GM19328 (cell line): ENCODE measurements around the gene RARRES1.

Experiments used
- ATAC-seq: cut with Tn5 transposase; IDR thresholded peaks from one replicate; pipeline ENCODE4 v1.9.1; 2021; ENCODE audit warnings: mild to moderate bottlenecking, moderate library complexity; ENCODE audit not compliant: unreplicated experiment

RARRES1 gene

DNA sequence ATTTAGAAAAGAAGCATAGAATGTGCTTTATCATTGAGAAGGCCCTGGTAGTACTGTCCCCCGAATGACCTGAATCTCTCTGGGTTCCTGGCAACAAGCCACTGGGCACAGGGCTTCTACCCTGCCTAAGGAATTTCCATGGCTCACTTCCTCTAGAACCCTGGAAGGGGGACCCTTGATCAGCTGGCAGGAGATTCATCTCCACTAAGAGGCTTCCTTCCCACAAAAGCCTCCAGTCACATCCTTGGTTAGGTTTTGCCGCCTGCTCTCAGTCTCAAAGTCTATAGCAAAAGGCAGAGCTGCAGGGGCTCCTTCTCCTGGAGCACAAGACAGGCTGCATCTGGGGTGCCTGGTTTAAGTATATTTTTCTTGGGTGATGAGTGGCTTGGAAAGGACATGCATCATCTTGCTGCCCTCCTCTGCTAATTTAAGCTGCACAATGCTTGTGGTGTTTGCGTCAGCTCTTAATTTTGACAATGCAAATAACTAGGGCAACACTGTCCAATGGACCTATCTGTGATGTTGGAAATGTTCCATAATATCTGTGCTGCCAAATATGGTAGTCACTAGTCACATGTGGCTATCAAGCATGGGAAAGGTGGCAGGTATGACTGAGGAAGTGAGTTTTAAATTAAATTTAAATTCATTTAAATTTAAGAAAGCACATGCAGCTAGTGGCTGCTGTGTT is 33.4 kb upstream of the RARRES1 start:
- no peak for ATAC-seq

DNA sequence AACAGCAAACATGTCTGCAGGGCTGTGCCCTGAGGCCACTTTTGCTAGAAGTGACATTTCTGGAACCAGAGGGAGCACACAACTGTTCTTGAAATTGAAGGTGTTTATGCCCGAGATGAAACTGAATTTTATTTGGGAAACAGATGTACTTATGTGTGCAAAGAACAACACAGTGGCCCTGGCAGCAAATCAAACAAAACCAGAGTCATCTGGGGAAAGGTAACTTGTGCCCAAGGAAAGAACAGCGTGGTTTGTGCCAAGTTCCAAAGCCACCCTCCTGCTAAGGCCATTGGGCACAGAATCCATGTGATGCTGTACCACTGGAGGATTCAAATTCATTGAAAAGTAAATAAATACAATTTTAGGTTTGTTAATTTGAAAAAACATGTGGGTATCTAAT is 31.2 kb upstream of the RARRES1 start:
- no peak for ATAC-seq

DNA sequence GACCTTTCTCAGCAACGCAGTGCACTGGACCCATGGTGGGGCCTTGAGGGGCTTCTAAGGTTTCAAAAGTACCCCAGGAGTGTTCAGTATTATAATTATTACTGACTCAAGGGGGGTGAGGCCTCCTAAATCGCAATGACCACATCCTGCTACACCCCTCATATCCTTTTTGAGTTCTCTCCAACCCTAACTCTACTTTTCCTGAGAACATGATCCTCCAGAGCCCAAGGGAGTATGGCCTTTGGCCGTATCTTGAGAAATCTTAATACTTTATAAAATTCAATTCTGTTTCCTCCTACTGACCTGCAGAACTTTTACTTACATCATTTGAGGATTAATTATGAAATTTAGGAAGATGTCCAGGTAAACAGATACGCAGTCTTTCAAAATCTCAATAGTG is 30.4 kb upstream of the RARRES1 start:
- ATAC-seq, result no peak

DNA sequence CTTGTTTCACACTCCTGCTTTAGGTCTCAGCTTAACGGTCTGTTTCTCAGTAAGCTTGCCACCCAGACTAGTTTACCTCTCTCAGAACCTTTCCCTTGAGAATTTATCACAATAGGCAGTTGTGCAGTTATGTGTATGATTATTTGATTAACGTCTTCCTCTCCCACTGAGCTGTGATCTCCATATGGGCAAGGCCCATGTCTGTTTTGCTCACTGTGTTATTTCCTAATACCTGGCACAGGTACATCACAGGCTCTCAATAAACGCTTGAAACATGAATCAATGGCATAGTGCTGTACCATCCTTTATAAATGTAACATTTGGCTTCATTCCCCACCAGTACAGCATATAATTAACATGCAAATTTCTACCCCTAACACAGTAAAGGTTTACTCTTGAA is 29.1 kb upstream of the RARRES1 start:
- no peak for ATAC-seq

DNA sequence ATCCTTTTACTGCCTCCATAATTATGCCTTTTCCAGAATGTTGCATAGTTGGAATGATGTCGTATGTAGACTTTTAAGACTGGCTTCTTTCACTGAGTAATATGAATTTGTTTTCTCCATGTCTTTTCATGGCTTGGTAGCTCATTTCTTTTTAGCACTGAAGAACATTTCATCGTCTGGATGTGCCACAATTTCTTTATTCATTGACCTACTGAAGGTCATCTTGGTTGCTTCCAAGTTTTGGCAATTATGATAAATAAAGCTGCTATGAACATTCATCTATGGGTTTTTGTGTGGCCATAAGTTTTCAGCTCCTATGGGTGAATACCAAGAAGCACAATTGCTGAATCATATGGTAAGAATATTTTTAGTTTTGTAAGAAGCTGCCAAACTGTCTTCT is 23.2 kb upstream of the RARRES1 start:
- ATAC-seq, result no peak

DNA sequence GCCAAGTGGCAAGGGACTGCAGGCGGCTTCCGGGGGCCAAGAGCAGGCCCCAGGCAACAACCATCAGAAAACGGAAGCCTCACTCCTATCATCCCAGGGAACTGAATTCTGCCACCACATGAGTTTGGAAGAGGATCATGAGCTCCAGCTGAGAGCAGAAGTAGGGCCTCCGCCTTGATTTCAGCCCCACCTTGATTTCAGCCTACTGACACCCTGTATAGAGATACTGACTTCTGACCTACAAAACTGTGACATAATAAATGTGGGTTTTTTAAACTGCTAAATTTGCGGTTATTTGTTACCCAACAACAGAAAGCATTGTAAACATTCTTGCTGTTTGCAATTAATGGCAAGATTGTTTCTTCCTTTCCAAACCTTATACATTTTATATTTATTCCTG is 21.6 kb upstream of the RARRES1 start:
- ATAC-seq, result no peak

DNA sequence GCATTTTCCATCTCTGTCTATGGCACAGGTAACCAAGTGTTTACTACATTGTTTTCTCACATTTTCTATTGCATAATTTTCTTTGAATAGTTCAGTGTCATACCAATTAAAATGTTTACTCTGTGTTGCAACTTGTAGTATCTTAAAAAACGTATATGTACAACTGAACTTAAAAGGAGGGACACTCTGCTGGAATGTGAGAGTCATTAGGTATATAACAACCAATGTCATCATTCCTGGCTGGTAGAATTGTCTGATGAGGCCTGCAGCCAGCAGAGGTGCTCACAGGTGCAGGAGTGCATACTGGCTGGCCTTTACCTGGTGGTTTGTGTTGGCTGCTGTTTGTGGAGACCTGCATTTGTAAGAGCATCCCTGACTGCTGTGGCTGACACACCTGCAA is 19.1 kb upstream of the RARRES1 start:
- no peak for ATAC-seq

DNA sequence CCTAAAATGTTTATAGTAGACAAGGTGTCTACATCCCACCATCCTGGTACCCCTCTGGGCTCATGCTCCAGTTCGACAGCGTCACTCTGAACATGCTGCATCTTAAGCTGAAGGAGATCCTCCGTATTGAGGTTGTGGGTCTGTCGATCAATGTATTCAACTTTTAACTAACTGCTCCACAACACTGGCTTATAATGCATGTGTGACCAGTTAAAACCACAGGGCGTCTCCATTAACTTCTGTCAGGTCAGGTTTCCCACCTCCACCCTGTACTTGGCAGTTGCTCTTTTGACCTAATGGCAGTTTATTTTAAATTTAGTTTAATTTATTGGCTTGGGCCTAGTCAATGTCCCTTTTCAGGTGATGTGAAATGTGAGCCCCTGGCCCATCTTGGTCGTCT is 17.8 kb upstream of the RARRES1 start:
- no peak for ATAC-seq

DNA sequence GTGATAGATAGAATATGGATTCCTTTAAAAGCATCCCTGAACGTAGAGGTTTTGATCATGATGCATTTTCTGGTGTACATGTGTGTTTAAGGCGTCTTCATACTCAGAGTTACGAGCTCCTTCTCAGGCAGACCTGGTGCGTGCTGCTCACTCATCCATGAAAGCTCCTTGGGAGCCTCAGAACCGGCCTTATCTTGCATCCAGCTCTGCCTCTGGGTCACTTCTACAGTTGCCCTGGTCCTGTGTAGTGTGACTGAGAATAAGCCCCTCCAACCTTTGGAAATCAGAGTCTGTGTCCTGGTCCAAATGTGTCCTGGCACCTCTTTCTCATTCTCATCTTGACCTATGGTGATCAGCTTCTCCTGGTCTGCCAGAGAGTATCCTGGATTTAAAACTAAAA is 17.3 kb upstream of the RARRES1 start:
- ATAC-seq, result no peak

DNA sequence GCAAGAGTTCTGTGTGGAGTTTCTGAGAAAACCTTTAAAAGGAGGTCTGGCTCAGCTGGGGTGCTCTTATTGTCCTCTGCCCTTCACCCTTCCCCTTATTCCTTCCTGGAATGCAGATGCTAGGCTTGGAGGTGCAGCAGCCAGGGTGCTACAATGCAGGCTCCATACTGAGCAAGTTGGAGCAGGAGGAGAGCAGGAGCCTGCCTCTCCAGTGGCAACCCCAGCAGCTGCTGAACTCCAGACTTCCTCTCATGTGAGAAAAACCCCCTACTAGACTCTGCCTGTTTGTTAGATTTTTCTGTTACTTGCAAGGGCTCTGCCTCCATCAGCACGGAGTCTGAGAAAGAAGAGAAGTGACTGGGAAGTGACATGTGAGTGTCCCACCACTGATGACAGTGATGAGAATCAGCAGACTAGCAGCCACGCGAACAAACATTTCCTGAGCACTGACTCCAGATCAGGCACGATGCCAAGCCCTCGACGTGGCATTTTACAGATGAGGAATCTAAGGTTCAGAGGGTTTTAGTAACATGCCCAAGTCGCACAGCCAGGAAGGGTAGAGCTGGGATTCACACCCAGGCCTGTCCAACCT is 16.1 kb upstream of the RARRES1 start:
- ATAC-seq, result no peak

DNA sequence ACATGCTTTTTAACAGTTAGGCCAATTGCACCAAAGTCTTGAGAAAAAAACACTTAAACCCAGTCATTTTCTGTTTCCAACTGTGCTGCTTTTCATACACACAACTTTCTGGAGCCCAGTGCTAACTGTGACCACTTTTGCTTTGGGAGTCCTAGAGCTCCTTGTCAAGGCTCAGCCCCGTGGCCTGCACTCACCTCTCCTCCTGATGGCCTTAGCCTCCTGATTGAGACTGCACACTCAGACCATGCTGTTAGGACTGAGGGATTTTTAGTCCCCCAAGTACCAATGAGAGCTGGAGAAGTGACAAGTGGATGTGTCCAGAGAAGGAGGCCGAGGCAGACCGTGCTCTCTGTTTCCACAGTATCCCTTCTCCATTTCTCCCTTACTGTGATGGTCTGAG is 15.2 kb upstream of the RARRES1 start:
- no peak for ATAC-seq

DNA sequence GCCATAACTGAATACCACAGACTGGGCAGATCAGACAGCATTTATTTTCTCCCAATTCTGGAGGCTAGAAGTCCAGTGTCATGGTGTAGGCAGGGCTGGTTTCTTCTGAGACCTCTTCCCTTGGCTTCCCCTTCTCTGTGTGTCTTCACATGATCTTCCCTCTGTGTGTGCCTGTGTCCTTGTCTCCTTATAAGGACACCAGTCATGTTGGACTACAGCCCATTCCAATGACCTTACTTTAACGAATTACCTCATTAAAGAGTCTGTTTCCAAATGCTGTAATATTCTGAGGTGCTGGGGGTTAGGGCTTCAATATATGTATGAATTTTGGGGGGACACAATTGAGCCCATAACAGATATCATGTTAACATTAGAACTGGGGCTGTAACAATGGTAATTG is 13.3 kb upstream of the RARRES1 start:
- ATAC-seq, result no peak

DNA sequence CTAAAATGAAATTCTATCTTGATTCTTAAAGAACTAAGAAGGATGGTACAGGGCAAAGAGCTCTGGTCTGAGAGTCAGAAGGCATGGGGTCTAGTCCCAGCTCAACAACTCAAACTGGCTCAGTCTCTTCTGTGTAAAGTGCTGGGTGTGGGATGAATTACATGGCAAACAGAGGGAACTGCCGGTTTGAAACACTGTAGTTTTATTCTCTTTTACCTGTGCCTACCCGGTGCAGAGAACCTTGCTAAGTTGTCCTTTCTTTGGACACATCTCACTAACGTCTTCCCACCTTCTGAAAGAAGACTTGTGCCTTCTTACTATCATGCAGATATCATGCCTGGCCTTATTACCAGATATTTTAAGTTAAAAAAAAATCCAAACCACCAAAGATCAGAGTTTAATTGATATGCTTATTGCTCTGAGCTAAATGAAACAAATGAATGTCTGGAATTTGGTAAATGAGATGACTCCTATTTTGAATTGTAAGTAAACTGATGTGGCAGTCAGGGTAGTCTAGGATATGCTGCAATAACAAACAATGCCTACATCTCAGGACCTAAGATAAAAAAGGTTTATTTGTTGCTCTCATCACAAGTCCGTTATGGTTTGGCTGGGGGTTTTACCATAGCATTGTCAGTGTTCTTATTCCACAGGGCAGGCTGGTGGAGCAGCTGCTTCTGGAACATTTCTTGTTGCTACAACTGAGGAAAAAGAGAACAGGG is 12.5 kb upstream of the RARRES1 start:
- no peak for ATAC-seq

DNA sequence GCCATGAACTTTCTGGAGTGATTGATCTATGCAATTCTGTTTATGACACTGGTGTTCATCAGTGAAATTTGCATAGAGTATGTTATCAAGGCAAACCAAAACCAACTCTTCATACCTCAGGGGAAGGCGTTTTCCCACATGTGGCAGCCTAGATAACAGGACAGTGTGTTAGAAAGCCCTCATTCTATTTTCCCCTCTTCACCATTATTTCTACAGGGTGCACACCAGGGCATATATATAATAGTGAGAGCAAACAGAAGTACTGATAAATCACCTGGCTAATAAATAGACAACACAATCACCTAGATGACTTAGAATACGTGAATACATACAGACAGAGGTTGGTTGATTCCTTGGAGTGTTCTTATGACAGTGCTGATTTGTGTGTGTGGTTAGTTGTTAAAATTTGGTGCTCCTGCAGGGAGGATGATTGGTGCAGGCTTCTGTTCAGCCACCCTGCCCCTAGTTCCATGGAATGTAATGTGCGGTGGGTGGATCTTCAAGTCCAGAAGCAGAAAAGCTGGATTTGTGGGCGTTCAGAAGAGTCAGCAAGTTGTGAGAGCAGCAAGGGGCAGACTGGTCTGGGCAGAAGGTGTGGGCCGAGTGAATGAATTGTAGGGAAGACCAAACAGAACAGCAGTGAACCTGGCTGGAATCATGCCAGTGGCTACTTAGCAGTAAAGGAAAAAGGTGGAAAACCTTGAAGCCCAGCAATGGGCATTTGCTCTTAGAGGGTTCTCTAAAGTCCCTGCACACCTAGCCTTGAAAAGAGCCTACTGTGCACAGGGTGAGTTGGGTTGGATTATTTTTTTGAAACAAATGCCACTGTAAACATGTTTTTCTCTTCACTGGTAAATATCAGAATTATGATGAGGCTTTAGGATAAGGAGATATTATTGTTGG is 11.7 kb upstream of the RARRES1 start:
- no peak for ATAC-seq

DNA sequence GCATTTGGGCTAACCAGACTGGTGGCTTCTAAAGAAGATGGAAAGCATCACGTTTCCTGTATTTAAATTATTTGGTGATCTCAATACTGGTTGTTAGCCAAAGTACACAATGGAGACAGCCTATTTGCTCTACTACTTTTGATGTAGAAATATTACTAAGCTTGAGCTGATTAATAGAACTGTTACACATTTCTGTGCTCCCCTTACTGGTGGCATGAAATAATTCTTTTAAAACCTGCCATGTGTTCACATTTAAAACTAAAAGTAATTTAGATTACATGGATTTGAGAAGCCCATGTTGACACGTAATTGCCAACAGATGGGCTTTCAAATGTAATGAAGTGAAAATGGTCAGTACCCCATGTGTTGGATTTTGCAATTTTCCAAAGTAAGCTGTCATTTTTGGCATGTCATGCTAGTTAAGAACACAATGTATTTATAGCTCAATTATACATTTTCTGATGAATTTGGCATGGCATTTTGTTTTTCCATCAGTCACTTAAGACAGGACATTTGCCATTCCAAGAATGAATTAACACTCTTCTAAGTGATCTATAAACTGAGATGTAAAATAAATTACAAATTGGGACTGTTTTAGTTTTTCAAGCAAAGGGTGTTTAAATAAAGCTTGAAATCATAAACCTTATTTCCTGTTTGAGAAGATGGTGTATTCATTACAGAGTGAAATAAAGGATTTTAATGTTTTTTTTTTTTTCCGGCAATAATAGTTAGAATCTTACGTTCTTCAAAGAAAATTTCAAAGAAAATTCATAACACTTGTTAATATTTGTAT is 10.8 kb upstream of the RARRES1 start:
- no peak for ATAC-seq

DNA sequence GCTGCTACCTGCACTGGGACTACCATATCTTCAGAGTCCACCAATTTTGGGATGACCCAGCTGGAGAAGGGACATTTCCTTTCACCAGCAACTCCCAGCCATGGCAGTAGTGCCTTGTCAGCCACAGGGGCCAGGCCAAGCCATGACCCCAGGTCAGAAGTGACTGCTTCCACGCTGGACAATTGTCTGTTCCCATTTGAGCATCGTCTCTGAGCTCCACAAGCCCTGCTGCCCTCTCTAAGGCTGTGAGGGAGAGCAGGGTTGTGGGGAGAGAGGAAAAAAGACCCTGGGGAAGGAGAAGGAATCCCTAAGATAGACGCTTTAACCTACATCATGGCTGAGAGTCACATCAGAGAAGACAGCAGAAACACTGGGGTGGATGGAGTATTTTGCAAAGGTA is 7.4 kb upstream of the RARRES1 start:
- ATAC-seq, result no peak

DNA sequence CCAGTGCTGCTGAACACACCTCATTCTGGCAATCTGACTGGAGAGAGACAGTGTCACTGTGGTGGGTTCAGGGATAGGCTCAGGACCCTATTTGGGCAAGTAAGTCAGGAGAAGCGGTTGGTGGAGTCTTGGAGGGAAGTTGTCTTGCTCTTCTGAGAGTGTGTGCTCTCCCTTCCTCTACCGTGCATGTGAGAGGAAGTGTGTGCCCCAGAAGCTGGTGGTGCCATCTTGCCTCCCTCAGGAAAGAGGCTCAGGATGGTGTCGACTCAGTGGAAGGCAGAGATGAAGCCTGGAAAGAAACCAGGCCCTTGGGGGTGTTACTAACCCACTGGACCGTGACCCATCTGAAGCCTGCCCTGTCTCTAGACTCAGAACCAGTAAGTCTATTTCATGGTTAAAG is 6.8 kb upstream of the RARRES1 start:
- ATAC-seq, result no peak

DNA sequence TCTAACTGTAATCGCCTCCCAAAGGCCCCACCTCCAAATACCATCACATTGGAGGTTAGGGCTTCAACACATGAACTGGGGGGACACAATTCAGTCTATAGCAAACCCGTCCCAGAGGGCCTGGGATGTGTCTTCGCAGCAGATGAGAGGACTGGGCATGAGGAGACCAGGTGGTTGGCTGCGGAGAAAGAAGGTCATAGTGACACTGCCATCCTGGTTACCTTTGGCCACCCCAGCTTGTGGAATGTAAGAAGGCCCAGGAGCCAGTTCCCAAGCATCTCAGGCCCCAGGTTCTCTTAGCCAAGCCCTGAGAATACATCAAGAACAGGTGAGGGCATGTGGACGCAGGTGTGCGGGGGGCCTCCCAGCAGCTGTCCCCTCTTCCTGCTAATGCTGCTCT is 6.4 kb upstream of the RARRES1 start:
- no peak for ATAC-seq

DNA sequence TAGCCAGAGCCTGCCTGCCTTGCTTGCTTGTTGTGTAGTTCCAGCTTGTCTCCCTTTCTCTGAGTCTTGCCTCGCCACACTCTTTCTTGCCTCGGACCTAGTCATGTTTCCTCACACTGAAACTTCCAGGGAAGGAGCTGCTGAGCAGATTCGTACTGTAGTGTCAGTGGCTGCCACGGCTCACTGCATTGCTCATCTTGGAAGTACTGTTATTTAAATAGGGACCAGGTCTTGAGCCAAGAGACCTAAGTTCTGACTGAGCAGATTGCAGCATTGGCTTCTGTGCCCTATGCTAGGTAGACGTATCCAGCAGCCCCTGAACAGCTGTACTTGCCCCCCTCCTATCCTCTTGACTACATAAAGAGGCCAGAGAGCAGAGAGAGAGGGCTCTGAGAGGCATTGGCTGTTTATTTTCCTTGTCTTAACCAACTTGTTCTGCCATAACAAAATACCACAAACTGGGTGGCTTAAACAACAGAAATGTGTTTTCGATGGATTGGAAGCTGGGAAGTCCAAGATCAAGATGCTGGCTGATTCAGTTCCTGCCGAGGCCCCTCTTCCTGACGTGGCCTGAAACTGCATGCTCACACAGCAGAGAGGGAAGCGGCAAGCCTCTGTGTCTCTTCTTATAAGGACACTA is 5.8 kb upstream of the RARRES1 start:
- ATAC-seq, result no peak

DNA sequence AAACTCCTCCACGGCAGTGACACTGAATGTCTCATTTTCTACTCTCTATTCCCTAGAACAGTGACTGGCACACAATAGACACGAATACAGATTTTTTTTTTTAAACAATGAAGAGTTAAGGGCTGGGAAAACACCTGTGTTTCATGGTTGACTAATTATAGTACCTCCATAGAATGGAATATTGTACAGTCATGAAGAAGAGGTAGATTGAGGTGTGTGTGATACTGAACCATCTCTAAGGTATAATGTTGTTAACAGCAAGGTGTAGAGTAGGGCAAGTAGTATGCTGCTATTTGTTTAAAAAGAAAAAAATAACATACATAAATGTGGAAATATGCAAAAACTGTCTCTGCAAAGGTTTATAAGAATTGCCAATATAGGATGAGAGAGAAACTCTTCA is 5.2 kb upstream of the RARRES1 start:
- ATAC-seq, result no peak
